Activated T-cell treated with anti-CD3 and anti-CD28 coated beads, Interleukin-2, amount 50 U/mL, for 4 hours (primary cell): ENCODE measurements around the gene ZNF619. TPM values are rescaled to one million over a fixed set of nuclear protein-coding genes. Genes with fewer than 3 reads are reported as not detected.
A peak's percentile ranks its signal among the peaks of the same experiment; 100 is the strongest.

Experiments
- ATAC-seq, 2 donors: fragments of 200-7000 bp; cut with Tn5 transposase; one replicate each; pipeline ENCODE4 v1.10.0; 2021
- DNase-seq: peaks from one replicate; pipeline ENCODE4 v3.0.0-alpha.2; 2020
- H3K27me3 Mint-ChIP-seq: one replicate; pipeline ENCODE4 v1.8.0; 2021; ENCODE audit warnings: low read depth, mixed read lengths
- H3K36me3 Mint-ChIP-seq: one replicate; pipeline ENCODE4 v1.8.0; 2022; ENCODE audit warnings: mixed read lengths; ENCODE audit not compliant: insufficient read depth
- H3K4me1 Mint-ChIP-seq: one replicate; pipeline ENCODE4 v1.8.0; 2021; ENCODE audit warnings: low read depth, mixed read lengths
- H3K4me3 Mint-ChIP-seq: one replicate; pipeline ENCODE4 v1.8.0; 2021; ENCODE audit warnings: mild to moderate bottlenecking, moderate library complexity, mixed read lengths
- H3K9me3 Mint-ChIP-seq: one replicate; pipeline ENCODE4 v1.8.0; 2021; ENCODE audit warnings: mixed read lengths
- total RNA-seq, 3 donors: library from RNA; stranded (reverse); gene quantifications; one replicate each; pipeline ENCODE4 v1.2.1, GENCODE V29; 2021

ZNF619 gene
- total RNA-seq: 1 to 10 TPM; 3.0 to 4.4 (median 3.0) TPM

GRCh38 chr3:40476478-40477470 lies at the start of gene ZNF619:
TSS of gene ZNF619 (plus strand) at chr3:40477122. CDS start at chr3:40477980, 858 bp downstream.
- ATAC-seq: peak; percentile 81 to 89
- peaks cover 11% of the 10 kb centered on the region for H3K36me3 Mint-ChIP-seq
- no peaks in the 10 kb centered on the region for H3K9me3 Mint-ChIP-seq
- H3K27me3 Mint-ChIP-seq: no peaks in the 10 kb centered on the region
- H3K4me3 Mint-ChIP-seq: peak within 1 kb of the TSS; percentile 87
- H3K4me1 Mint-ChIP-seq: peaks cover 20% of the 10 kb centered on the region
- peak; percentile 50 for DNase-seq

- H3K9me3 Mint-ChIP-seq: no peaks in the 10 kb centered on the region
- no peaks in the 10 kb centered on the region for H3K27me3 Mint-ChIP-seq
- DNase-seq (no peak), ATAC-seq (no peak)
- no peak overlapping the region for H3K4me3 Mint-ChIP-seq
- no peaks in the 10 kb centered on the region for H3K4me1 Mint-ChIP-seq
- peaks cover 8% of the 10 kb centered on the region for H3K36me3 Mint-ChIP-seq
Observed at GRCh38 chr3:40432793-40433192, 44.1 kb upstream of the ZNF619 start.

GRCh38 chr3:40437889-40438288 lies 39.0 kb upstream of the ZNF619 start:
- no peaks in the 10 kb centered on the region for H3K9me3 Mint-ChIP-seq
- ATAC-seq (no peak), DNase-seq (no peak)
- H3K27me3 Mint-ChIP-seq: no peaks in the 10 kb centered on the region
- H3K4me3 Mint-ChIP-seq: no peak overlapping the region
- no peaks in the 10 kb centered on the region for H3K4me1 Mint-ChIP-seq
- peaks cover 8% of the 10 kb centered on the region for H3K36me3 Mint-ChIP-seq

- no peak for DNase-seq
- Mint-ChIP-seq H3K27me3 (no peaks in the 10 kb centered on the region), H3K4me1 (no peaks in the 10 kb centered on the region), H3K9me3 (no peaks in the 10 kb centered on the region), H3K4me3 (no peak overlapping the region), H3K36me3 (peaks cover 9% of the 10 kb centered on the region)
- ATAC-seq: no peak
Observed at GRCh38 chr3:40445062-40445461, 31.9 kb upstream of the ZNF619 start.

GRCh38 chr3:40445880-40446279 lies 31.0 kb upstream of the ZNF619 start:
- Mint-ChIP-seq H3K4me1 (no peaks in the 10 kb centered on the region), H3K27me3 (no peaks in the 10 kb centered on the region), H3K4me3 (no peak overlapping the region), H3K36me3 (peaks cover 10% of the 10 kb centered on the region), H3K9me3 (no peaks in the 10 kb centered on the region)
- DNase-seq (no peak), ATAC-seq (no peak)

GRCh38 chr3:40450438-40450837 lies 26.5 kb upstream of the ZNF619 start:
- Mint-ChIP-seq H3K9me3 (no peaks in the 10 kb centered on the region), H3K27me3 (no peaks in the 10 kb centered on the region), H3K36me3 (peaks cover 13% of the 10 kb centered on the region), H3K4me3 (no peak overlapping the region), H3K4me1 (peaks cover 26% of the 10 kb centered on the region)
- DNase-seq (no peak), ATAC-seq (no peak)

GRCh38 chr3:40451551-40451950 lies 25.4 kb upstream of the ZNF619 start:
- Mint-ChIP-seq H3K4me1 (peaks cover 28% of the 10 kb centered on the region), H3K27me3 (no peaks in the 10 kb centered on the region), H3K9me3 (peaks cover 3% of the 10 kb centered on the region), H3K4me3 (peak overlapping the region; percentile 88), H3K36me3 (peaks cover 7% of the 10 kb centered on the region)
- DNase-seq: no peak
- ATAC-seq: no peak

- Mint-ChIP-seq H3K4me1 (peaks cover 28% of the 10 kb centered on the region), H3K4me3 (peak overlapping the region; percentile 88), H3K36me3 (peaks cover 7% of the 10 kb centered on the region), H3K27me3 (no peaks in the 10 kb centered on the region), H3K9me3 (peaks cover 3% of the 10 kb centered on the region)
- DNase-seq (no peak), ATAC-seq (no peak)
Observed at GRCh38 chr3:40452057-40452456, 24.9 kb upstream of the ZNF619 start.

- peaks cover 3% of the 10 kb centered on the region for H3K9me3 Mint-ChIP-seq
- H3K27me3 Mint-ChIP-seq: no peaks in the 10 kb centered on the region
- DNase-seq (no peak), ATAC-seq (no peak)
- peak overlapping the region; percentile 88 for H3K4me3 Mint-ChIP-seq
- H3K4me1 Mint-ChIP-seq: peaks cover 28% of the 10 kb centered on the region
- peaks cover 7% of the 10 kb centered on the region for H3K36me3 Mint-ChIP-seq
Observed at GRCh38 chr3:40452562-40452875, 24.4 kb upstream of the ZNF619 start.

- peak; percentile 92 for DNase-seq
- Mint-ChIP-seq H3K4me3 (peak overlapping the region; percentile 88), H3K36me3 (peaks cover 11% of the 10 kb centered on the region), H3K4me1 (peaks cover 32% of the 10 kb centered on the region), H3K27me3 (no peaks in the 10 kb centered on the region), H3K9me3 (peaks cover 3% of the 10 kb centered on the region)
- ATAC-seq: peak; percentile 93 to 95
Observed at GRCh38 chr3:40452876-40453730, 23.8 kb upstream of the ZNF619 start.

- DNase-seq: no peak
- Mint-ChIP-seq H3K36me3 (peaks cover 19% of the 10 kb centered on the region), H3K4me3 (peak overlapping the region; percentile 88), H3K4me1 (peaks cover 39% of the 10 kb centered on the region), H3K9me3 (peaks cover 3% of the 10 kb centered on the region), H3K27me3 (no peaks in the 10 kb centered on the region)
- ATAC-seq: no peak
Observed at GRCh38 chr3:40453933-40454332, 23.0 kb upstream of the ZNF619 start.

GRCh38 chr3:40455328-40455727 lies 21.6 kb upstream of the ZNF619 start:
- H3K4me3 Mint-ChIP-seq: peak overlapping the region; percentile 85
- peaks cover 3% of the 10 kb centered on the region for H3K9me3 Mint-ChIP-seq
- peaks cover 24% of the 10 kb centered on the region for H3K36me3 Mint-ChIP-seq
- H3K4me1 Mint-ChIP-seq: peaks cover 47% of the 10 kb centered on the region
- H3K27me3 Mint-ChIP-seq: no peaks in the 10 kb centered on the region
- no peak for ATAC-seq
- DNase-seq: no peak

- Mint-ChIP-seq H3K4me3 (peak overlapping the region; percentile 85), H3K36me3 (peaks cover 28% of the 10 kb centered on the region), H3K9me3 (peaks cover 3% of the 10 kb centered on the region), H3K27me3 (no peaks in the 10 kb centered on the region), H3K4me1 (peaks cover 52% of the 10 kb centered on the region)
- DNase-seq (no peak), ATAC-seq (no peak)
Observed at GRCh38 chr3:40456279-40456939, 20.5 kb upstream of the ZNF619 start.
